Measurements from ENCODE around the gene TBC1D14. TPM values are rescaled to one million over a fixed set of nuclear protein-coding genes. Genes with fewer than 3 reads are reported as not detected.

TBC1D14 gene
- total and polyA plus RNA-seq, 2 donors from 2014 or later: 44.9 to 77.7 TPM

- H3K9ac ChIP-seq (ENCODE audit: low read length in 3 of 3): no peak overlapping the region
- intact Hi-C loops (cut with DNase I): no loop called here
- no peaks in the 10 kb centered on the region for H3K27me3 ChIP-seq (ENCODE audit: control insufficient read depth, insufficient read depth, low read length)
- no peaks in the 10 kb centered on the region for H3K36me3 ChIP-seq (ENCODE audit: control insufficient read depth in 2 of 3, insufficient read depth in 3 of 3, low read length in 3 of 3)
- TF ChIP-seq CTCF (IDR thresholded peaks at IDR 0.05; ENCODE audit: borderline replicate concordance, extremely low read depth, insufficient read depth): no peak
- H3K27ac ChIP-seq (ENCODE audit: low read depth in 2 of 2, low read length in 2 of 2): peak overlapping the region; percentile 10 to 43
- FAIRE-seq (no peak), DNase-seq (no peak)
- H3K4me1 ChIP-seq (ENCODE audit: control insufficient read depth in 2 of 3, insufficient read depth in 2 of 3, low read depth in 1 of 3, low read length in 3 of 3): peaks cover 3 to 47% (median 21%) of the 10 kb centered on the region in 3 donors
- H3K9me3 ChIP-seq (ENCODE audit: control insufficient read depth in 2 of 3, insufficient read depth in 1 of 3, low read length in 3 of 3): no peaks in the 10 kb centered on the region
- H3K4me3 ChIP-seq (ENCODE audit: low read length in 3 of 3): no peak overlapping the region
Observed at GRCh38 chr4:6941796-6942195, 32.2 kb downstream of the TBC1D14 start.

GRCh38 chr4:6942238-6942800 is 32.7 kb downstream of the TBC1D14 start:
- Histone ChIP-seq H3K27me3 (ENCODE audit: control insufficient read depth, insufficient read depth, low read length) (no peaks in the 10 kb centered on the region), H3K36me3 (ENCODE audit: control insufficient read depth in 2 of 3, insufficient read depth in 3 of 3, low read length in 3 of 3) (no peaks in the 10 kb centered on the region), H3K9ac (ENCODE audit: low read length in 3 of 3) (peak overlapping the region in 1 of 3 donors; percentile 38), H3K4me3 (ENCODE audit: low read length in 3 of 3) (no peak overlapping the region), H3K4me1 (ENCODE audit: control insufficient read depth in 2 of 3, insufficient read depth in 2 of 3, low read depth in 1 of 3, low read length in 3 of 3) (peaks cover 3 to 47% (median 21%) of the 10 kb centered on the region in 3 donors), H3K9me3 (ENCODE audit: control insufficient read depth in 2 of 3, insufficient read depth in 1 of 3, low read length in 3 of 3) (no peaks in the 10 kb centered on the region), H3K27ac (ENCODE audit: low read depth in 2 of 2, low read length in 2 of 2) (peak overlapping the region; percentile 79 to 85)
- intact Hi-C loops (cut with DNase I): no loop called here
- TF ChIP-seq CTCF (IDR thresholded peaks at IDR 0.05; ENCODE audit: borderline replicate concordance, extremely low read depth, insufficient read depth): no peak
- DNase-seq (peak in 2 of 5 donors; percentile 41 to 54), FAIRE-seq (no peak)

- peaks cover 3 to 42% (median 19%) of the 10 kb centered on the region in 3 donors for H3K4me1 ChIP-seq (ENCODE audit: control insufficient read depth in 2 of 3, insufficient read depth in 2 of 3, low read depth in 1 of 3, low read length in 3 of 3)
- H3K9ac ChIP-seq (ENCODE audit: low read length in 3 of 3): peak overlapping the region in 1 of 3 donors; percentile 76
- H3K27ac ChIP-seq (ENCODE audit: low read depth in 2 of 2, low read length in 2 of 2): peak overlapping the region; percentile 79 to 85
- H3K9me3 ChIP-seq (ENCODE audit: control insufficient read depth in 2 of 3, insufficient read depth in 1 of 3, low read length in 3 of 3): no peaks in the 10 kb centered on the region
- DNase-seq (peak in 2 of 5 donors; percentile 39 to 70), FAIRE-seq (no peak)
- TF ChIP-seq CTCF (IDR thresholded peaks at IDR 0.05; ENCODE audit: borderline replicate concordance, extremely low read depth, insufficient read depth): no peak
- H3K4me3 ChIP-seq (ENCODE audit: low read length in 3 of 3): no peak overlapping the region
- H3K27me3 ChIP-seq (ENCODE audit: control insufficient read depth, insufficient read depth, low read length): no peaks in the 10 kb centered on the region
- intact Hi-C loops (cut with DNase I): no loop called here
- H3K36me3 ChIP-seq (ENCODE audit: control insufficient read depth in 2 of 3, insufficient read depth in 3 of 3, low read length in 3 of 3): no peaks in the 10 kb centered on the region
Observed at GRCh38 chr4:6943012-6943884, 33.6 kb downstream of the TBC1D14 start.

All from kidney (tissue), 14 donors.